Keratinocyte (primary cell): ENCODE measurements around the gene SLC13A3.

Source experiments
- CTCF ChIP-seq, 3 experiments: IDR thresholded peaks in 1 of 3; conservative IDR thresholded peaks in 1 of 3; optimal IDR thresholded peaks in 1 of 3; 2 replicates in 2 of 3; 3 replicates in 1 of 3; pipeline versions ENCODE3 to v1.5.1; 2011; ENCODE audit warnings: low read length in 3 of 3, mild to moderate bottlenecking in 3 of 3, moderate library complexity in 2 of 3, control low read depth in 1 of 3, inconsistent platforms in 1 of 3; ENCODE audit not compliant: insufficient read depth in 2 of 3; ENCODE audit errors: extremely low read depth in 1 of 3
- EZH2 ChIP-seq: IDR thresholded peaks from one replicate; pipeline ENCODE4 v1.6.1; 2012; ENCODE audit warnings: inconsistent platforms, mild to moderate bottlenecking, low read length, moderate library complexity

- TF ChIP-seq CTCF (optimal IDR thresholded peaks at IDR 0.05 in 1 of 3, IDR thresholded peaks at IDR 0.05 in 1 of 3, conservative IDR thresholded peaks at IDR 0.05 in 1 of 3; ENCODE audit: extremely low read depth in 1 of 3, insufficient read depth in 2 of 3, low read length in 3 of 3) (no peak), EZH2 (peak; percentile 60)
Measured at GRCh38 chr20:46512943-46513844, 138.1 kb downstream of the SLC13A3 start, which contains the start of gene ZNF334.
